H9 (cell line): ENCODE data around the gene AMPH. TPM values are rescaled to one million over a fixed set of nuclear protein-coding genes. Genes with fewer than 3 reads are reported as not detected.

Experiments used
- DNase-seq: peaks from one replicate; pipeline ENCODE4 v3.0.0-alpha.2; 2017
- H2AFZ ChIP-seq: one replicate; pipeline ENCODE4 v1.6.1; 2013; ENCODE audit warnings: mild to moderate bottlenecking, low read length, control low read depth, moderate library complexity
- H2AK5ac ChIP-seq: 2 replicates; pipeline ENCODE4 v1.6.1; 2013; ENCODE audit warnings: low read length, control low read depth, mixed read lengths; ENCODE audit not compliant: insufficient read length
- H2BK120ac ChIP-seq: one replicate; pipeline ENCODE4 v1.6.1; 2013; ENCODE audit warnings: low read depth, mild to moderate bottlenecking, low read length, control low read depth, inconsistent platforms; ENCODE audit not compliant: poor library complexity, severe bottlenecking
- H2BK12ac ChIP-seq: 2 replicates; pipeline ENCODE4 v1.6.1; 2013; ENCODE audit warnings: low read length, control low read depth, mixed read lengths, low read depth; ENCODE audit not compliant: insufficient read length
- H2BK15ac ChIP-seq: 2 replicates; pipeline ENCODE4 v1.6.1; 2013; ENCODE audit warnings: low read depth, low read length, control low read depth
- H2BK20ac ChIP-seq: one replicate; pipeline ENCODE4 v1.6.1; 2013; ENCODE audit warnings: low read depth, mild to moderate bottlenecking, low read length, control low read depth, inconsistent platforms; ENCODE audit not compliant: poor library complexity, severe bottlenecking
- H2BK5ac ChIP-seq: 2 replicates; pipeline ENCODE4 v1.6.1; 2013; ENCODE audit warnings: low read length, control low read depth, mixed read lengths; ENCODE audit not compliant: insufficient read length
- H3K14ac ChIP-seq: 2 replicates; pipeline ENCODE4 v1.6.1; 2013; ENCODE audit warnings: low read length, control low read depth; ENCODE audit not compliant: insufficient read depth
- H3K18ac ChIP-seq: 2 replicates; pipeline ENCODE4 v1.6.1; 2013; ENCODE audit warnings: low read depth, mild to moderate bottlenecking, mixed read lengths, low read length, control low read depth; ENCODE audit not compliant: insufficient read length
- H3K23ac ChIP-seq: 2 replicates; pipeline ENCODE4 v1.6.1; 2013; ENCODE audit warnings: low read length, control low read depth, mixed read lengths, low read depth; ENCODE audit not compliant: insufficient read length
- H3K23me2 ChIP-seq: 2 replicates; pipeline ENCODE4 v1.6.1; 2013; ENCODE audit warnings: low read depth, mild to moderate bottlenecking, mixed read lengths, low read length, control low read depth; ENCODE audit not compliant: insufficient read length, poor library complexity, severe bottlenecking
- H3K27ac ChIP-seq: 2 replicates; pipeline ENCODE4 v1.5.1; 2013; ENCODE audit warnings: low read length, control low read depth, mixed read lengths, low read depth; ENCODE audit not compliant: insufficient read length
- H3K27me3 ChIP-seq: 2 replicates; pipeline ENCODE4 v1.6.1; 2013; ENCODE audit warnings: low read length, control low read depth, inconsistent platforms; ENCODE audit not compliant: insufficient read depth
- H3K4ac ChIP-seq: 2 replicates; pipeline ENCODE4 v1.6.1; 2013; ENCODE audit warnings: low read depth, mild to moderate bottlenecking, control low read depth, inconsistent platforms, low read length, moderate library complexity
- H3K4me1 ChIP-seq: 2 replicates; pipeline ENCODE4 v1.6.1; 2013; ENCODE audit warnings: low read length, control low read depth, inconsistent platforms; ENCODE audit not compliant: insufficient read depth
- H3K4me2 ChIP-seq: 2 replicates; pipeline ENCODE4 v1.6.1; 2013; ENCODE audit warnings: low read length, control low read depth, mixed read lengths; ENCODE audit not compliant: insufficient read length, insufficient read depth
- H3K56ac ChIP-seq: 2 replicates; pipeline ENCODE4 v1.6.1; 2013; ENCODE audit warnings: low read depth, mild to moderate bottlenecking, mixed read lengths, low read length, control low read depth; ENCODE audit not compliant: insufficient read length
- H3K79me1 ChIP-seq: 2 replicates; pipeline ENCODE4 v1.6.1; 2013; ENCODE audit warnings: low read depth, mild to moderate bottlenecking, moderate library complexity, low read length, control low read depth, inconsistent platforms; ENCODE audit not compliant: insufficient read depth, poor library complexity, severe bottlenecking
- H3K79me2 ChIP-seq: 2 replicates; pipeline ENCODE4 v1.6.1; 2013; ENCODE audit warnings: low read length, control low read depth, inconsistent platforms; ENCODE audit not compliant: insufficient read depth
- H3K9ac ChIP-seq: 2 replicates; pipeline ENCODE4 v1.6.1; 2013; ENCODE audit warnings: low read length, control low read depth, mixed read lengths; ENCODE audit not compliant: insufficient read length; ENCODE audit errors: extremely low read depth
- H3K9me3 ChIP-seq: one replicate; pipeline ENCODE4 v1.6.1; 2013; ENCODE audit warnings: low read depth, low read length, inconsistent platforms; ENCODE audit not compliant: control insufficient read depth
- H3T11ph ChIP-seq: one replicate; pipeline ENCODE4 v1.6.1; 2013; ENCODE audit warnings: mild to moderate bottlenecking, low read length, control low read depth, inconsistent platforms
- H4K20me1 ChIP-seq: one replicate; pipeline ENCODE4 v1.6.1; 2013; ENCODE audit not compliant: control insufficient read depth, insufficient read length, insufficient read depth
- H4K5ac ChIP-seq: 2 replicates; pipeline ENCODE4 v1.6.1; 2013; ENCODE audit warnings: low read depth, mild to moderate bottlenecking, mixed read lengths, low read length, control low read depth; ENCODE audit not compliant: insufficient read length
- H4K8ac ChIP-seq: replicated peaks from 2 replicates; pipeline ENCODE4 v1.6.1; 2013; ENCODE audit warnings: low read length, control low read depth, mixed read lengths, low read depth; ENCODE audit not compliant: insufficient read length
- H4K91ac ChIP-seq: 2 replicates; pipeline ENCODE4 v1.6.1; 2013; ENCODE audit warnings: low read depth, mild to moderate bottlenecking, moderate library complexity, mixed read lengths, low read length, control low read depth; ENCODE audit not compliant: insufficient read length
- H3K27ac Mint-ChIP-seq, 3 experiments: 2 replicates in 2 of 3; 3 replicates in 1 of 3; pipeline ENCODE4 v1.8.0; 2020 to 2021; ENCODE audit warnings: mixed read lengths in 3 of 3, mild to moderate bottlenecking in 1 of 3, moderate library complexity in 1 of 3
- H3K27me3 Mint-ChIP-seq: 2 replicates; pipeline ENCODE4 v1.8.0; 2021; ENCODE audit warnings: low read depth, mild to moderate bottlenecking, moderate library complexity, mixed read lengths
- H3K36me3 Mint-ChIP-seq, 3 experiments: 2 replicates in 2 of 3; 3 replicates in 1 of 3; pipeline ENCODE4 v1.8.0; 2020 to 2021; ENCODE audit warnings: low read depth in 3 of 3, mixed read lengths in 3 of 3; ENCODE audit not compliant: insufficient read depth in 1 of 3
- H3K4me1 Mint-ChIP-seq, 2 experiments: 2 replicates each; pipeline ENCODE4 v1.8.0; 2020; ENCODE audit warnings: mixed read lengths in 2 of 2
- H3K4me3 Mint-ChIP-seq, 2 experiments: 2 replicates in 1 of 2; 3 replicates in 1 of 2; pipeline ENCODE4 v1.8.0; 2020 to 2021; ENCODE audit warnings: mild to moderate bottlenecking in 2 of 2, mixed read lengths in 2 of 2, moderate library complexity in 1 of 2
- H3K9me3 Mint-ChIP-seq, 2 experiments: 2 replicates in 1 of 2; 3 replicates in 1 of 2; pipeline ENCODE4 v1.8.0; 2020; ENCODE audit warnings: mild to moderate bottlenecking in 2 of 2, mixed read lengths in 2 of 2, moderate library complexity in 1 of 2
- CTCF ChIP-seq: fragments of 200-600 bp; sonication (generic); conservative IDR thresholded peaks from 3 replicates; pipeline ENCODE4 v1.8.0; 2021; ENCODE audit warnings: antibody characterized with exemption, mild to moderate bottlenecking
- WGBS: extraction: QIAGEN DNeasy Blood & Tissue Kit; methylation state at CpG from one replicate; pipeline ENCODE4 v1.1.7; 2013; ENCODE audit warnings: missing lambda C conversion rate, low lambda C conversion rate, mixed read lengths; ENCODE audit not compliant: insufficient read length; ENCODE audit errors: extremely low coverage; 5-methylcytosine and 5-hydroxymethylcytosine counted together
- total RNA-seq: library from RNA; stranded (reverse); gene quantifications from 2 replicates; pipeline ENCODE4 v1.2.1, GENCODE V29; 2021

AMPH gene
- total RNA-seq, 1 experiment from 2014 or later: 4.8 TPM

- Mint-ChIP-seq H3K4me1 (peaks cover 11 to 21% of the 10 kb centered on the region in 2 experiments), H3K9me3 (no peaks in the 10 kb centered on the region), H3K27me3 (no peaks in the 10 kb centered on the region), H3K36me3 (no peaks in the 10 kb centered on the region), H3K4me3 (no peak overlapping the region), H3K27ac (no peak overlapping the region)
- Histone ChIP-seq H2BK15ac (no peak overlapping the region), H3K79me2 (no peaks in the 10 kb centered on the region), H3T11ph (no peak overlapping the region), H4K8ac (no peak overlapping the region), H3K9ac (no peak overlapping the region), H3K56ac (no peak overlapping the region), H2BK20ac (no peak overlapping the region), H4K5ac (no peak overlapping the region), H4K20me1 (no peaks in the 10 kb centered on the region), H3K4me2 (no peak overlapping the region), H3K18ac (no peak overlapping the region), H2BK120ac (no peak overlapping the region), H3K4me1 (peaks cover 3% of the 10 kb centered on the region; the same call in 1 of the 2 replicates), H3K23ac (no peak overlapping the region), H2BK12ac (no peak overlapping the region), H4K91ac (no peak overlapping the region), H3K79me1 (no peaks in the 10 kb centered on the region), H3K14ac (no peak overlapping the region), H3K9me3 (no peaks in the 10 kb centered on the region), H2AK5ac (no peak overlapping the region), H2AFZ (no peak overlapping the region), H3K27me3 (no peaks in the 10 kb centered on the region), H3K23me2 (no peaks in the 10 kb centered on the region), H3K27ac (no peak overlapping the region), H3K4ac (no peak overlapping the region), H2BK5ac (no peak overlapping the region)
- no peak for TF ChIP-seq CTCF
- DNase-seq: no peak
- no CpG with 5 or more reads among the region's 3 CpGs for WGBS
Measured at GRCh38 chr7:38550836-38551235, 80.3 kb downstream of the AMPH start.
